Vagina (tissue), 2 donors: ENCODE measurements around the gene NOXA1.

Experiments used
- CTCF ChIP-seq, 3 experiments: fragments of 450-650 bp in 2 of 3; fragments of 200-600 bp in 1 of 3; sonication (generic) in 1 of 3; IDR thresholded peaks; one replicate each; pipeline ENCODE4 v1.5.1; 2017 to 2019; ENCODE audit warnings: antibody characterized with exemption in 3 of 3, mild to moderate bottlenecking in 2 of 3, moderate library complexity in 2 of 3
- POLR2A ChIP-seq, 2 donors: fragments of 450-650 bp; IDR thresholded peaks; one replicate each; pipeline ENCODE4 v1.6.1; 2017; ENCODE audit warnings: antibody characterized with exemption in 2 of 2, mild to moderate bottlenecking in 2 of 2, moderate library complexity in 2 of 2
- POLR2AphosphoS5 ChIP-seq, 2 donors: sonication (generic); formaldehyde crosslinking; IDR thresholded peaks; one replicate each; pipeline ENCODE4 v1.9.0; 2017; ENCODE audit warnings: antibody characterized with exemption in 2 of 2, mild to moderate bottlenecking in 2 of 2, low read depth in 1 of 2; ENCODE audit not compliant: insufficient read depth in 1 of 2

GRCh38 chr9:137402746-137403145, 20.4 kb upstream of the NOXA1 start:
- TF ChIP-seq CTCF (IDR thresholded peaks at IDR 0.05) (no peak), POLR2AphosphoS5 (IDR thresholded peaks at IDR 0.05; ENCODE audit: insufficient read depth in 1 of 2, low read depth in 1 of 2) (no peak), POLR2A (IDR thresholded peaks at IDR 0.05) (no peak)
